Peyer's patch (tissue), 4 donors: ENCODE measurements around the gene GPR142.

Experiments used
- POLR2A ChIP-seq, 2 donors: fragments of 450-650 bp; IDR thresholded peaks; one replicate each; pipeline ENCODE4 v1.5.1; 2017; ENCODE audit warnings: antibody characterized with exemption in 2 of 2, mild to moderate bottlenecking in 2 of 2, moderate library complexity in 2 of 2
- TF ChIP-seq, protein P1 (sequence below), 6 experiments: fragments of 450-650 bp in 4 of 6; fragments of 200-600 bp in 2 of 6; sonication (generic) in 1 of 6; IDR thresholded peaks; one replicate each; pipeline ENCODE4 v1.5.1; 2017 to 2019; ENCODE audit warnings: antibody characterized with exemption in 6 of 6, mild to moderate bottlenecking in 3 of 6, moderate library complexity in 1 of 6

DNA sequence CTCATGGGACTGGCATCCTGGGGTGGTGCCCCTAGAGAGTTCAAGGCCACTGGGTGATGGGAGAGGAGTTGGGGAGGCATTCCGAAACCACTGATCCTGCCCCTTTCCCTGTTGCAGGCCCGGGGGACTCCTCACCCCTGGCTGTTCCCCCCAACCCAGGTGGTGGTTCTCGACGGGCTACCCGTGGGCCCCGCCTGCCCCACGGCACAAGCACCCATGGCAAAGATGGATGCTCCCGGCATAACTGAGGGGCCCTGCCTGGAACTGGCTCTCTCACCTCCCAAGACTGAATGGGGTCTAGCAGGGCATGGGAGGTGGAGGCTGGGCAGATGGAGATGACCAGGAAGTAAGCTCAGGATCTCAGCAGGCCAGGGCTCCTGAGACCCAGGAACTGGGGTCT lies 12.2 kb upstream of the GPR142 start:
- TF ChIP-seq, protein P1, sequence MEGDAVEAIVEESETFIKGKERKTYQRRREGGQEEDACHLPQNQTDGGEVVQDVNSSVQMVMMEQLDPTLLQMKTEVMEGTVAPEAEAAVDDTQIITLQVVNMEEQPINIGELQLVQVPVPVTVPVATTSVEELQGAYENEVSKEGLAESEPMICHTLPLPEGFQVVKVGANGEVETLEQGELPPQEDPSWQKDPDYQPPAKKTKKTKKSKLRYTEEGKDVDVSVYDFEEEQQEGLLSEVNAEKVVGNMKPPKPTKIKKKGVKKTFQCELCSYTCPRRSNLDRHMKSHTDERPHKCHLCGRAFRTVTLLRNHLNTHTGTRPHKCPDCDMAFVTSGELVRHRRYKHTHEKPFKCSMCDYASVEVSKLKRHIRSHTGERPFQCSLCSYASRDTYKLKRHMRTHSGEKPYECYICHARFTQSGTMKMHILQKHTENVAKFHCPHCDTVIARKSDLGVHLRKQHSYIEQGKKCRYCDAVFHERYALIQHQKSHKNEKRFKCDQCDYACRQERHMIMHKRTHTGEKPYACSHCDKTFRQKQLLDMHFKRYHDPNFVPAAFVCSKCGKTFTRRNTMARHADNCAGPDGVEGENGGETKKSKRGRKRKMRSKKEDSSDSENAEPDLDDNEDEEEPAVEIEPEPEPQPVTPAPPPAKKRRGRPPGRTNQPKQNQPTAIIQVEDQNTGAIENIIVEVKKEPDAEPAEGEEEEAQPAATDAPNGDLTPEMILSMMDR (IDR thresholded peaks at IDR 0.05): no peak
- no peak for TF ChIP-seq POLR2A (IDR thresholded peaks at IDR 0.05)
